Suppressor macrophage (primary cell): ENCODE results near the gene LPIN1.
A peak's percentile ranks its signal among the peaks of the same experiment; 100 is the strongest.
"Not testable (repeated sequence)": the region's sequence is repeated elsewhere in the genome, so short reads cannot be mapped to it uniquely, and the experiment has no call there.

ENCODE experiments used
- DNase-seq, 4 experiments: peaks; one replicate each; pipeline ENCODE4 v3.0.0-alpha.2; 2020 to 2022

Gene LPIN1

DNA sequence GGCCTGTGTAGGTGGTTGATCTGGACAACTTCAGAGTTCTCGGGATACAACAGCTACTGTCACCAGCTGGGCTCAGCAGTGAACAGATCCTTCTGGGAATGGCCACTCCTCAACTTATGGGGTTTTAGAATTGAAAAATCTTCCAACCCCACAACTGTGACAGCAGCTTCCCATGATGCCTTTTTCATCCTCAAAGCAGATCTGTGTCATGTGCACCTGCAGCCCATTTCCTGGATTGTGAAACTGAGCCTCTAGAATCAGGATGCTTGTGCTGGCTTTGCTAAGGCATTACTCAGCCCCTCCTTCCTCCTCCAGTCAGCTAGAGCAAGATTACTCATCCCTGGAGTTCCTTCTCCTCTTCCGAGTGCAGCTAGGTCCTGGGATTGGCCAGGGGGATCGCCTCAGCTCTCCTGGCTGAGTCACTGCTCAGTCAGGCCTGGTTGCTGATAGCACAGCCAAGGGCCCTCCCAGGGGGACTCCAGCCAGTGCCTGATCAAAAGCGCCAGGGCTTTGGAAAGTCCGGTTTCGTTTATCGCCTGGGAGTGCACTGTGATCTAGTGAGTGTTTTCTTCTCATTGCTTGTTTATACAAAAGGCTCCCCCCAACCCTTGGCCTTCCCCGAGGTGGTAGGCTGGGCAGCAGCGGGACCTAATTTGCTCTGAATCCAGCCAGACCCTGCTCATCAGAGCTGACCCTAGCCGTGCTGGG is 2.4 kb upstream of the LPIN1 start:
- DNase-seq = peak; percentile 95 to 99 (median 97)

DNA sequence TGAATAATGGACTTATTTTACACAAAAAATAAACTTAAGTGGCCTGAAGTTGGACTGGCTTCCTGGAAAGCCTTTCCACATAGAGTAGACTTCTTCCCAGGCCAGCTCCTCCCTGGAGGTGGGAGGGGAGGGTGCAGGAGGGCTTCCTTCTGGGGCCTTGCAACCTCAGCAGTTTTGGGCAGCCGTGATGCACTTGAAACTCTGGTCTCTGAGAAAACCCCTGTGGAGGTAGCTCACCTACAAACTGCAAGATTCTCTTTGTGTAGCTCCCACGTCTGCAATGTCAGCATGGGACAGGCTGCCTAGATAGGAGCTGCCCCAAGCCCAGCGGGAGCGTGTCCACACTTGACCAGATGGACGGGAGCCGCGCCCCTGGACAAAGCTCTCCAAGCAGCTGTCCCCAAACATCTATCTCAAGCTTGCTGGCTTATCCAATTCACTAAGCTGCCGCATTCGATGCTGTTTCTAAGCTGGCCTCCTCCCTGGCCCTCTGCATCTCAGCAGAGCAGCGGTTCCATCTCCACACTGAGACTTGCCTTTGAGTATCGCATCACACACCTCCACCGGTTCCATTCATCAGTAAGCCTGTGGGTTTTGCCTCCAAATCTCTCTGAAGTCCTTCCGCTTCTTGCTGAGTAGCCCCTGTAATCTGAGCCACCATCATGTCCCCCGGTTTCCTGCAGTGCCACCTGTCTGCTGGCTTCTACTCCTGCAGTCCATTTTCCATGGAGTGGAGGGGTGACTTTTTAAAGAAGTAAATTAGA is 1.6 kb upstream of the LPIN1 start:
- DNase-seq = peak in 3 of 4 experiments; percentile 37 to 54 (median 48)

DNA sequence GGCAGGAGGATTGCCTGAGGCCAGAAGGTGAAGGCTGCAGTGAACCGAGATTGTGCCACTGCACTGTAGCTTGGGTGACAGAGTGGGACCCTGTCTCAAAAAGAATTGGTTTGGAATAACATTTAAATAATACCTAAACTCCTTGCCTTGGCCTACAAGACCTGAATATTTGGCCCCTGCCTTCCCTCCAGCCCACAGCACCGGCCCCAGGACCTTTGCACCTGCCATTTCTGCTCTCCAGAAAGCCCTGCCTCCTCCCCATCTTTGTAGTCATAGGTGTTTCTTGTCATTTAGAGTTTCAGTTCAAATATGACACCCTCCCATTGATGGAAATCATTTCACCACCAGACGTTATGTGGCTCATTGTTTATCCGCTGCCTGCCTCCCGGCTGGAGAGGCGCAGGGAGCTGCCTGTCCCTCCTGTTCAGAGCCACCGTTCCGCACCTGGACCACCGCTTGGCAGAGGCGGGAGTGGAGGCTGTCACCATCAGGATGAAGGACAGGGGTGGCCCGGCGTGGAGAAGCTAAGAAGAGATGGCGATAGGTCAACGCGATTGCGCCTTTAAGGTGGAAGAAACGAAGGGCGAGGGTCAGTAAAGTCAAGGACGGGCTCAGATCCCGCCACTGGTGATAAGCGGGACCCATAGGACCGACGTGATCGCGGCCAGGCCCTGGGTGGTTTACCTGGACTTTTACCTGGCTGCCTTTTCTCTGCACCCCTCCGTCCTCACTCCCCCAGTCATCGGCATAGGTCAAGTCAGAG is 638 bp upstream of the LPIN1 start:
- DNase-seq = no peak

DNA sequence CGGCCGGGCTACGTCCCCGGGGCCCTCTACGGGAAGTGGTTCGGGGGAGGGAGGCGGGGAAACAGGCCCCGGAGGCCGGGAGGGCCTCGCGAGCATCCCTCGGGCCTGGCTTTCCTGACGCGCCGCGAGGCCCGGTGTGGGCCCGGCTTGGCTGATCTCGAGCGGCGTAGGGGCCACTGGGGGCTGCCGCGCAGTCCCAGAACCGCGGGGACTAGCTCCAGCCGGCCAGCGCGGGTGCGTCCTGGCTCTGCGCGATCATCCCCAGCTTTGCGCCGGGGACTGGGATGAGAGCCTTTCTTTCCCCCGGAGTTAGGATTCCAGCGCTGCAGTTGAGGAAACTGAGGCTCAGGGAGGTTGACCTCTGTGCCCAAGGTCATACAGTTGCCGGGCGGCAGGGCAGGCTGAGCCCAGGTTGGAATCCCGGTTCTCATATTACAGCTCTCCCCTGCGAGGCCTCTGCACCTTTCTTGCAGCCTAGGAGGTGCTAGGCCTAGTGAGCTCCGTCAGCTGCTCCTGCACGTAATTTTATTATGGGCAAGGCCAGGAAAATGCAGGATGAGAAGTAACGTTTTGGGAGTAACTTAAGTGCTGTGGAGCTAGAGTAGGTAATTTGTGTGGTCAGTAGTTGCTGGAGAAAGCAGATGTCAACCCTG is 501 bp downstream of the LPIN1 start:
- DNase-seq = peak in 1 of 4 experiments; percentile 36

DNA sequence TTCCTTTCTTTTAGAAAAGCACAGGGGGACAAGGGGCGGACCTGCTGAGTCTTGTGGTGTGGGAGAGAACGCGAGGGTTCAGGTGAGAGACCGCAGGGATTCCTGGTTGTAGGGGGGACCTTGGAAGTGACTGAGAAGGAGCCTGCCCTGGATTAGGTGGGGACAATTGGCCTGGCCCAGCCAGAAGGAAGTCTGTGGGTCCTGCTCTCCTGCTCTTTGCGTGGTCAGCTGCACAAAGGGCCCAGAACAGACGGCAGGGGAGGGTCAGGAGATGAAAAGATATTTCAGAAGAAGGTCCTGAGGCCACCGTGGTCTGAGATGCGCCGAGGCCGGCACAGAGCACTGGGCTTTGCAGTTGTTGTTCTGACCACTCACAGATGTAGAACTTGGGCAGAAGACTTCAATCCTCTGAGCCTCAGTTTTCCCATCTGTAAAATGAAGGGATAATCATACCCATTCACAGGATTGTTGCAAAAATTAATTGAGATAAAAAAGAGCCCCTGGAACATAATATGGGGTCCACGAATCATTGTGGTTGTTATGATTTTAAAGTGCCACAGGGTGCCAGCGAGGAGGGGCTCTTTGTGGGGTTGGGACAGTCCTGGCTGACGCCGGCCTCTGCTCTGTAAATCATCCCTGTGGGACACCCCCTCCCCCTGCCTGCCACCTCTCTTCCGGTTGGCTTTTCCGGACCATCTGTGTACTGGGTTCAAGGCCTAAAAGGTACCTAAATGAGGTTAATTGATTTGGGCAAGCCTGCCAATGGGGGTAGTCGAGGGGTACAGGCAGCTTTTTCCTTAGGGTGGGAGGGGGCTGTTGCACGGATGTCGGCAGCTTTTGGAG is 1.8 kb downstream of the LPIN1 start:
- DNase-seq = peak in 1 of 4 experiments; percentile 29

DNA sequence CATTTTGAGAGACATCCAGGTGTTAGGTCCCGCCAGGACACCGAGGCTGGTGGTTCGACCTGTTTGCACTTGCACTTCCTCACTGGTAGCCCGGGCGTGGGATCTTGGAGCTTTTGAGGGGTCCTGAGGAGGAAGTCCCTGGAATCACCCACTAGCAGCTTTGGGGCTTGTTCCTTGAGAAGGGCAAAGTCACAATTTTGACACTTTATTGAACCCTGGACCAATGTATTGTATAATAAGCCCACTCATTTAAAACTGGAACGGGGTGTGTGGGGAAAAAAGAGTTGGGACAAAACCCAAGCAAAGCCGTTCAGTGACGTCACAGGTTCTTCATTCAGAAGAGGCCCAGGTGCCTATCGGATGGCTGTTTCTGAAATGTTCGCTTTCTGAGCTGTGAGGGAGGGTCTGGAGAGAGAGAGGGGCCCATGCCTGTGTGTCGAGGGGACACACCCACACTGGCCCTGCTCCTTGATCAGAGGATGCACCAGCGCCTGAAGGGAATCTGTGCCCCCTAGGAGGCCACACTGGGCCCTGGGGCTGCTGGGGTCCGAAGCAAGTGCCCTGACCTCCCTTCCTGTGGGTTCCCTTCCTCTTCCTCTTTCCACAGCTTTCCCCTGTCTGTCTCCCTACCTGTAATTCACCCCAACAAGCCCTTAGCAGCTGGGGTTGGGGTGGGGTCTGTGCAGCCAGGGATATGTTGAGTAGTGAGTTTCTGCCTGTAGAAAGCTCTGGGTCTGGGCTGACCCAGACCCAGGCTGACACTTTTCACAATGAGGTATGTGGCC is 2.6 kb downstream of the LPIN1 start:
- no peak for DNase-seq

DNA sequence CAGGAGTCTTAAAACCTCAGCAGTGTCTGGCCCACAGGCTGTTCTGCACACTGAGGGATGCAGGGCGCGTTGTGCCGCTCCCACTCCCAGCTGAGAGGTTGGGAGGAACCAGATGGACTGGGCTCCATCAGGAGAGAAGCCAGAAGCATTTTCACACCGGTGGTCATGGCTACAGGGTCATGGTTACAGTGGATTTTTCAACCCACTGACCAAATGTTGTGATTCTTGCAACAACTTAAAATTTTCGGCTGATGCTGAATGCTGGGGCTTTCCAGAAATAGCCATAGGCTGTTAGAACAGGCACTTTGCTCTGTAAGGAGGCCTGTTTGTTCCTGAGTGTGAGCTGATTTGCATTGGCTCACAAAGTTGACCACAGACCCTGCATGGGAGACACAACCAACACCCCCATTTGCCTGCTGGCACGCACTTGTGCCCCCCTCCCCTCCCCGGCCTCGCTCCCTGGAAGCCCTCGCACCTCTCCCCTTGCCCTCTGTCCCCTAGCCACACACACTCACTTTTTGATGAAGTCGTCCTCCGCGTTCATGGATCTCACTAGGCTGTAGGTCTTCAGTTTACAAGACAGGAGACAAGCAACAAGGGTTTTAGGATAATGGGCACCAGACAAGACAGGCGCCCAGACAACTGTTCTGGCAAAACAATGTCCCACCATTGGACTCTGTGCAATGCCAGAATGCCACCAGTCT is 3.4 kb downstream of the LPIN1 start:
- DNase-seq = no peak

DNA sequence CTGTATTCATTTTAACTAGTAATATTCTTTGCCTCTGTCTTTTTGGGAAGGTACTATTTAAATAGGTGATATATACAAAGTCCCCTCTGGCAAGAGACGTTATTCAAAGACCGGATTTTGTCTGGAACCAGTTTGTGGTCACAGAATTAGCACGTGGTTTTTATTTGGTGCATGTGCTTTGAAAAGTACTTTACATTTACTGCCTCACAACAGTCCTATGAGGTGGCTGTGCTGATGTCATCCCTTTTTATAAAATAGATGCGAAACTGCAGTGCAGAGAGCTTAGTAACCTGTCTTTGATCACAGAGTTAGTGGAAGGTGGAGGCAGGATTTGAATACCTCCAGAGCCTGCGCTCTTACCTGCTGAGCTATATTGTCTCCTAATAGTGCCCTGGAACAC is 4.0 kb downstream of the LPIN1 start:
- peak in 1 of 4 experiments; percentile 19 for DNase-seq

DNA sequence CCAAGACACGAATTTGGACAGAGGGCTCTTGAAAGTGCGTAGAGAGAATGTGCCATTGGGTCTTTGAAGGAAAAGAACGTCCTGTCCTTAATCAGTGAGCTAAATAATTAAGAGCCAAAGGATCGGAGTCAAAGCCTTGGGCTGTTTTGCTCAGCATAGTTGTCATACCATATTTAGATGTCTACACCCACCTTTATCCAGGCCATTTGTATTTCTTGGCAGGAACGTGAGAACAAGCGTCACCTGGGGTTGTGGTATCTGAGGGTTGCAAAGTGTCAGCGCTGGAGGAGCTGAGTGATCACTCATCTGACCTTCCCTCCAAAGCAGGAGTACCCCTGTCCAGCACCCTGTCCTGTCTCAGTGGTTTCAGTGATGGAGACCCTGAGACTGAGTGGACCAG is 4.5 kb downstream of the LPIN1 start:
- DNase-seq = no peak

DNA sequence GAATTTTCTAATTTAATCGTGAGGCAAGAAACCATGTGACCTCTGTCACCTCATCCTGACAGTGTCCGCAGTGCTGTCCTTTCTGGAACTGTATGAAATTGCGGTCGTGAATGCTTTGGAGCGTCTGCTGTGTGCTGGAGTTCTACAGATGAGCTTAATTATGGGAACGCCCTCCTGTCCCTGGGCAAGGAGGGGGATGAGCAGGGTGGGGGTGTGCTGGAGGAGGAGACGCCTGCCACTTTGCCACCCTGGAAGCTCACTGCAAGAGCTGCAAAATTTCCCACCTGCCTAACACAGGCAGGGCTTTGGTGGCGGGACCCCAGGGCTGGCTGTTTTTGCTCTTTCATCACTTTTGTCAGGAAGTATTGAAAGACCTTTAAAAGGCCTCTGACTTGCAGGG is 6.5 kb downstream of the LPIN1 start:
- no peak for DNase-seq

DNA sequence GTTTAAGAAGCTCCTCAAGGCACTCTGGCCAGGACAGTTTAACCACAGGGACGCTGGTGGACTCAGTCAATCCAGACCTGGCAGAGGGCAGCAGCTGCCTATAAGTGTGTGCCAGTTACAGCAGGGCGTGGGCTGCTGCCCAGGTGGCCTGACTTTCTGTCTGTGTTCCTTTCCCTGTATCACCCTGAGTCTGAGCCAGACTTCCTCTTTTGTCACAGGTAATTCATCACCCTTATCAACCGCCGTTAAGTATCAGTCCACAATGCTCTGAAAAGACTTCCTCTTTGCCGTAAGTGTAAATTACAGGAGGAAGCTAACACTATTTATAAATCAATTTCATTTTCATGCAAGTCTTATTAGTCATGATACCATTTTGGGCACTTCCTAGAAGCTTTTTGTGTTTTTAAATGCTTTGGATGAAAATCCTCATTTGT is 7.0 kb downstream of the LPIN1 start:
- peak in 3 of 4 experiments; percentile 19 to 72 (median 55) for DNase-seq

DNA sequence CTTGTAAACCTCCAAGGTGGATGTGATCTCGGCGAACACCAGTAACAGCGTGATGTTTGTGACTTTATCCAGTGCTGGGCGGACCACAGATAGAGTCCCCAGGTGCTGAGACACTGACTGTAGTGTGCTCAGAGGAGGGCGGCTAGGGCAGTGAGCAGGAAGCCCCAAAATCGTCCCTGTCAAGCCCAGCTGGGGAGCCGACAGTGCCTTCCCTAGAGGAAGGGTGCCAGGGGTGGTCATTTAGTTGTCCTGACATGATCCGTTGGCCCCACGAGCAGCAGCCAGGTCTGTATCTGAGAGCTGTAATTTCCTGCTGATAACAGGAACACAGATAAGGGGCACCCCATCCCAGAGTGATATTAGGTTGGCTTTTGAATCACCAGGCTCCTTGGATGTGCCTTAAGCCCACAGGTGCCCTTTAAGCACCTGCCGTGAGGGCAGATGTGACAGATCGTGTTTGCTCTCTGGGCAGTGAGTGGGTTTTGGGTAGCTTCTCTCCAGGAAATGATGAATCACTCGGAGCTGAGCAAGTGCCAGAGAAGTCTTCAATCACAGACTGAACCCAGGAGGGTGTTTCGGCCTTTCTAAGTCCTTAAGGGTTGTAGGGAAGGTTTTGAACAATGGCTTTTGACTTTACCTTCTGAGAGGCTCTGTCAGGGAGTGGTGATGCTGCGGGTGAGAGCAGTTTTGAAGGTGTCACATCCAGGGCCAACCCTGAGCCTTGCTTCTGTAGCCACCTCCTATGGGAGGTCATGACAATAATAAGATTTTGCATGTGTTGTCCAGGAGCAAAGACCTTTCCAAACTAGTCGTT is 7.7 kb downstream of the LPIN1 start:
- peak; percentile 41 to 73 (median 60) for DNase-seq

DNA sequence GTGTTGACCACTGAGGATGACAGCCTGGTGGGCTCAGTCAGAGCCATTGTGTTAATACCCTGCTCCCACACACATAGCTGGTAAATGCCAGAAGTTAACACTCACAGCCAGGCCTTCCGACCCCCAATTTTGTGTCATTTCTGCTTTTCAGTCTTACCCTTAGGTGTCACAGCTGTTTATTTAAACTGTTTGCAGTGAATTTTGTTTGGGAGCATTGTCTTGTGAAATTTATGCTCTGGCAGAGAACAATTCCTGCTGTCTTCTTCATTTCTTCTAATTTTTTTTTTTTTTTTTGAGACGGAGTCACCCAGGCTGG is 8.2 kb downstream of the LPIN1 start:
- DNase-seq = peak in 2 of 4 experiments; percentile 30 to 40

DNA sequence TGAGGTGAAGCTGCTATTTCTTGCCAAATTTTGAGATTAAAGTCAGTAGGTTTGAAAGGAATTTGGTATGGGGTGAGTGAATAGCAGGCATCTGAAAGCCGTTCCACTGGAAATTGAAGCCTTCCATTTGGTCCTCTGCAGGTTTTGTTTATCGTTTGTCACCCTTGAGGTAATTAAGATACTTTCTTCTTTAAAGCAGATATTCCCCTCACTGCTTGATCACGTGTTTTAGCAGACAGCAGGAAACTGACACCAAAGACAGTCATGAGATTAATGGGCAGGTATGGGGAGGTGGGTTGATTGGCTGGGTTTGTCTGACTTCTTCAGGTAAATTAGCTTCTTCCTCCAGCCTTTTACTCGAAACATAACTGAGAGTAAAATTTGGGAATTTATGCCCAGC is 10.7 kb downstream of the LPIN1 start:
- no peak for DNase-seq

DNA sequence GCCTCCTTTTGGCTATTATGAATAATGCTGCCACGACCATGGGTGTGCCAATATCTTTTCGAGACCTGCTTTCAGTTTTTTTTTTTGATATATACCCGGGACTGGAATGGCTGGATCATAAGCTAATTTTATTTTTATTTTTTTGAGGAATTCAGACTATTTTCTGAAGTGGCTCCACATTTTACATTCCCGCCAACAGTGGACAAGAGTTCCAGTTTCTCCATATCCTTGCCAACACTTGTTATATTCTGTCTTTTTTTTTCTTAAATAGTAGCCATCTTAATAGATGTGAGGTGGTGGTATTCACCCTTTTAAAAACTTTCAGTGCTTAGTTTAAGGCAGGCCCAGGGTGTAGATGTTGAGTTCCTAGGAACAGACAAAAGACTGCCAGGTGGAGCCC is 11.8 kb downstream of the LPIN1 start:
- DNase-seq = no peak

DNA sequence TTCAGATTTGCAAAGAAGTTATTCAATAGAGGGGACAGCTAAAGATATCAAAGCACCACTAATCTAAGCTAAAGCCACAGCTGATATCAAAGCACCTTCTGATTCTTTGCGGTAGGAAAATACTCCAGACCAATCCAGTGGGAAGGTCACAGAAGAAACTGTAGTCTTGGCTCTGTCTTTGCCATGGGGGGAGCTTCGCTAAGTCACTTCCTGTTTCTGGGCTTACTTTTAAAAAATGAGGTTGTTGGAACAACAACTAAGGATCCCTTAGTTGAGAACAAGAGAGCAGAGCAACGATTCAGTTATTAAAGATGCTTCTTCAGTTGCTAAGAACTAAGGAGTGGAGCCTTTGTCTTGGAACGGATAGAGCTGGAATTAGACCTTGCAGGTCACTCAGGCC is 12.2 kb downstream of the LPIN1 start:
- peak in 1 of 4 experiments; percentile 34 for DNase-seq

DNA sequence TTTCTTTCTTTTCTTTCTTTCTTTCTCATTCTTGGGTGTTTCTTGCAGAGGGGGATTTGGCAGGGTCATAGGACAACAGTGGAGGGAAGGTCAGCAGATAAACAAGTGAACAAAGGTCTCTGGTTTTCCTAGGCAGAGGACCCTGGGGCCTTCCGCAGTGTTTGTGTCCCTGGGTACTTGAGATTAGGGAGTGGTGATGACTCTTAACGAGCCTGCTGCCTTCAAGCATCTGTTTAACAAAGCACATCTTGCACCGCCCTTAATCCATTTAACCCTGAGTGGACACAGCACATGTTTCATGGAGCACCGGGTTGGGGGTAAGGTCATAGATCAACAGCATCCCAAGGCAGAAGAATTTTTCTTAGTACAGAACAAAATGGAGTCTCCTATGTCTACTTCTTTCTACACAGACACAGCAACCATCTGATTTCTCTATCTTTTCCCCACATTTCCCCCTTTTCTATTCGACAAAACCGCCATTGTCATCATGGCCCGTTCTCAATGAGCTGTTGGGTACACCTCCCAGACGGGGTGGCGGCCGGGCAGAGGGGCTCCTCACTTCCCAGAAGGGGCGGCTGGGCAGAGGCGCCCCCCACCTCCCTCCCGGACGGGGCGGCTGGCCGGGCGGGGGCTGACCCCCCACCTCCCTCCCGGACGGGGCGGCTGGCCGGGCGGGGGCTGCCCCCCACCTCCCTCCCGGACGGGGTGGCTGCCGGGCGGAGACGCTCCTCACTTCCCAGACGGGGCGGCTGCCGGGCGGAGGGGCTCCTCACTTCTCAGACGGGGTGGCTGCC is 12.9 kb downstream of the LPIN1 start:
- DNase-seq = not testable (repeated sequence)

DNA sequence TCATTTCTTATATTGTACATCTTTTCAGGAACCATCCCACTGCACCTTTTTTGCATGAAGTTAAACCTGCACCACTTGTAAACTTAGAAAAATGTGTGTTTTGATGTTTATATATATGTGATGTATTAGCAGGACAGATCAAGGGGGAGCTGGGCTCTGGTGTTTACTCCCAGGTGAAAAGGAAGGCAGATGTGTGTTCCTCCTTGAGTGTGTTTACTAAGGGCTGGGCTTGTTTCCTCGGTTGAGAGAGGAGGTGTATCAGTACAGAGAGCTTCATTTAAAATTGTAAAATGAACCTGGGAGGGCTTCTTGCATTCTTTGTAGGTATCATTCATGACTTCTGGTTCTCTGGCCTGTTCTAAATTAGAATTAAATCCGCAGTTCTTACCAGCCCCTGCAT is 14.8 kb downstream of the LPIN1 start:
- DNase-seq = no peak

DNA sequence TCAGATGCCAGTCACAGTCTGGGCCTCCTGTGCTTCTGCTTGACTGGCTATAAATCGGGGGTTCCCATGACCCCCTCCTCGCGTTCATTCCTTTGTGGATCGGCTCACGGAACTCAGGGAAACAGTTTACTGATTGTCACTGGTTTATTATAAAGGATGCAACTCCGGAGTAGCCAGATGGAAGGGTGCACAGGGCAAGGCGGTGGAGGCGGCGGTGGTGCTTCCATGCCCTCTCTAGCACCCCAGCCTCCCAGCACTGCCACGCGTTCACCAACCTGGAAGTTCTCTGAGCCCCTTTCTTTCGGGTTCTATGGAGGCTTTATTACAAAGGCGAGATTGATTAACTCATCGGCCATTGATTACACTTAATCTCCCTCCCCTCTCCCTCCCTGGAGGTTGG is 15.6 kb downstream of the LPIN1 start:
- DNase-seq = no peak
